Esophagus squamous epithelium (tissue), 5 donors: ENCODE results near the gene AP5S1. TPM values are rescaled to one million over a fixed set of nuclear protein-coding genes. Genes with fewer than 3 reads are reported as not detected.

Experiments used
- DNase-seq: peaks from one replicate; lab custom pipeline; 2025; lab: John Stamatoyannopoulos, UW
- H3K27ac ChIP-seq, 4 donors: fragments of 200-600 bp; sonication (generic); one replicate each; pipeline ENCODE4 v1.5.1; 2016 to 2019; ENCODE audit warnings: mild to moderate bottlenecking in 1 of 4
- H3K27me3 ChIP-seq, 4 donors: fragments of 200-600 bp; sonication (generic); 1 replicate in 3 of 4; 2 replicates in 1 of 4; pipeline versions ENCODE4 v1.5.1 to v1.6.0; 2017 to 2021; ENCODE audit warnings: antibody characterized with exemption in 1 of 4
- H3K36me3 ChIP-seq, 3 donors: fragments of 200-600 bp; sonication (generic); one replicate each; pipeline ENCODE4 v1.5.1; 2016 to 2019
- H3K4me1 ChIP-seq, 3 donors: fragments of 200-600 bp; sonication (generic); one replicate each; pipeline ENCODE4 v1.5.1; 2017 to 2019
- H3K4me3 ChIP-seq, 4 donors: fragments of 200-600 bp; sonication (generic); 1 replicate in 3 of 4; 2 replicates in 1 of 4; pipeline ENCODE4 v1.5.1; 2016 to 2019; ENCODE audit warnings: mild to moderate bottlenecking in 2 of 4, moderate library complexity in 1 of 4
- H3K9me3 ChIP-seq, 3 donors: fragments of 200-600 bp; sonication (generic); one replicate each; pipeline ENCODE4 v1.5.1; 2016 to 2019
- POLR2A ChIP-seq, 4 donors: fragments of 450-650 bp; IDR thresholded peaks; one replicate each; pipeline ENCODE4 v1.6.1; 2017; ENCODE audit warnings: antibody characterized with exemption in 4 of 4, mild to moderate bottlenecking in 4 of 4, moderate library complexity in 3 of 4
- WGBS, 2 donors: methylation state at CpG; one replicate each; pipeline ENCODE4 v1.1.5; 2018; 5-methylcytosine and 5-hydroxymethylcytosine counted together
- intact Hi-C: fragments of 100-400 bp; cut with DNase I; formaldehyde crosslinking; loops from one replicate; pipeline ENCODE4 v1.15.0; 2022
- total RNA-seq, 4 donors: library from RNA; depleted of rRNA; stranded (reverse); fragments of >200 nt; gene quantifications; one replicate each; pipeline ENCODE4 v1.1.0, GENCODE V29; 2016
- TF ChIP-seq, protein P1 (sequence below), 6 experiments: fragments of 450-650 bp in 4 of 6; fragments of 200-600 bp in 2 of 6; sonication (generic) in 2 of 6; IDR thresholded peaks; one replicate each; pipeline ENCODE4 v1.5.1; 2016 to 2019; ENCODE audit warnings: antibody characterized with exemption in 6 of 6, mild to moderate bottlenecking in 4 of 6, moderate library complexity in 4 of 6
- donor health status: DM: yes; HTN: yes; CAD: no.

The AP5S1 gene, protein sequence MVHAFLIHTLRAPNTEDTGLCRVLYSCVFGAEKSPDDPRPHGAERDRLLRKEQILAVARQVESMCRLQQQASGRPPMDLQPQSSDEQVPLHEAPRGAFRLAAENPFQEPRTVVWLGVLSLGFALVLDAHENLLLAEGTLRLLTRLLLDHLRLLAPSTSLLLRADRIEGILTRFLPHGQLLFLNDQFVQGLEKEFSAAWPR
- total RNA-seq = 10 to 100 TPM in 2 of 4 donors, 1 to 10 TPM in 2; 5.8 to 12.8 (median 10.4) TPM

DNA sequence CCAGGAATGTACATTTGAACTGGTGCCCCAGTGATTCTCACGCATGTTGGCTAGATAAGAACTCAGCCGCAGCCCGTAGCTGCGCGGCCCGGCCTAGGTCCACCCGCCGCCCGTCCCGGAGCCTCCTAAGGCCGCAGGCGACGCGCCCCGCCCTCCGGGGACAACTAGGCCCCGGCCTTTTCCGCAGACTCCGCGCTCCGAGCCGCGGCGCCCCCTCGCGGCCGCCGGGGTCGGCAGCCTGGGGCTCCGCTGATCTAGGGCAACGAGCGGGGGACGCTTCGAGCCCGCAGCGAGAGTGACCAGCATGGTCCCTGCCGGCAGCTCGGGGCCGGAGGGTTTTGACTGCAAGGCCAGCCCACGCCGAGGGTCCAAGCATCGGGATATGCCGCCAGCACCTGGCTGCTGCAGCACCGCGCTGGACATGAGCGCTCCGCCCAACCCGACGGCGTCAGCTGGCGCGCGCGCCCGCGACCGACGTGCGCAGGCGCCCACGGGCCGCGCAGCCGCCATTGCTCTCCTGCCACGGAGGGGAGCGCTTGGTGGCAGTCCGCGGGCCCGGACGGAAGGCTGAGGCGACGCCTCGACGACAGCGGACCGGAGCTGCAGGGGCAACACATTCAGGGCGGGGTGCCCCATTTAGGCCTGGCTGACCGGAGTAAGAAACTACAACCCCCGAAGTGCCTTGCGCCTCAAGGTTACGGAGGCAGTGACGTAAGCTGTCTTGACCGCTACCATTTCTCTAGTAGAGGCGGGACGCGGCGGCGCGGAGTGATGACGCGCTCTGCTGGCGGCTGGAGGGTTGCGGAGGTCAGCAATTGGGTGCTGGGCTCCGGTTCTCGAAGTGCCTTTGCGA is at the start of gene AP5S1:
Gene AP5S1, plus strand, starts transcription at position 500 of the 853 bp plus-strand sequence. CDS start 1,571 bp downstream, outside the sequence.
- peak within 1 kb of the TSS; percentile 71 to 74 (median 72) for H3K4me3 ChIP-seq
- peak within 1 kb of the TSS; percentile 91 to 99 (median 98) for H3K27ac ChIP-seq
- H3K9me3 ChIP-seq = no peaks in the 10 kb centered on the region
- peaks cover 21 to 48% (median 25%) of the 10 kb centered on the region in 3 donors for H3K4me1 ChIP-seq
- peaks cover 13 to 35% (median 18%) of the 10 kb centered on the region in 3 donors for H3K36me3 ChIP-seq
- TF ChIP-seq, protein P1, sequence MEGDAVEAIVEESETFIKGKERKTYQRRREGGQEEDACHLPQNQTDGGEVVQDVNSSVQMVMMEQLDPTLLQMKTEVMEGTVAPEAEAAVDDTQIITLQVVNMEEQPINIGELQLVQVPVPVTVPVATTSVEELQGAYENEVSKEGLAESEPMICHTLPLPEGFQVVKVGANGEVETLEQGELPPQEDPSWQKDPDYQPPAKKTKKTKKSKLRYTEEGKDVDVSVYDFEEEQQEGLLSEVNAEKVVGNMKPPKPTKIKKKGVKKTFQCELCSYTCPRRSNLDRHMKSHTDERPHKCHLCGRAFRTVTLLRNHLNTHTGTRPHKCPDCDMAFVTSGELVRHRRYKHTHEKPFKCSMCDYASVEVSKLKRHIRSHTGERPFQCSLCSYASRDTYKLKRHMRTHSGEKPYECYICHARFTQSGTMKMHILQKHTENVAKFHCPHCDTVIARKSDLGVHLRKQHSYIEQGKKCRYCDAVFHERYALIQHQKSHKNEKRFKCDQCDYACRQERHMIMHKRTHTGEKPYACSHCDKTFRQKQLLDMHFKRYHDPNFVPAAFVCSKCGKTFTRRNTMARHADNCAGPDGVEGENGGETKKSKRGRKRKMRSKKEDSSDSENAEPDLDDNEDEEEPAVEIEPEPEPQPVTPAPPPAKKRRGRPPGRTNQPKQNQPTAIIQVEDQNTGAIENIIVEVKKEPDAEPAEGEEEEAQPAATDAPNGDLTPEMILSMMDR (IDR thresholded peaks at IDR 0.05) = peak; percentile 97 to 100 (median 98)
- peak in 2 of 4 donors; percentile 36 to 66 for TF ChIP-seq POLR2A (IDR thresholded peaks at IDR 0.05)
- intact Hi-C loops = loop anchor here (5.0 kb wide), 1 partner anchor 38 kb away; the partner anchor contains the start of gene SPEF1
- no peaks in the 10 kb centered on the region for H3K27me3 ChIP-seq
- WGBS, 2 donors = 0% methylated on average over 16 to 24 of the region's 96 CpGs
- peak; percentile 88 for DNase-seq

GRCh38 chr20:3771552-3772058 is 48.7 kb upstream of the AP5S1 start:
- Histone ChIP-seq H3K4me3 (no peak overlapping the region), H3K9me3 (no peaks in the 10 kb centered on the region), H3K4me1 (peaks cover 17 to 32% (median 20%) of the 10 kb centered on the region in 3 donors), H3K27me3 (no peaks in the 10 kb centered on the region), H3K36me3 (no peaks in the 10 kb centered on the region), H3K27ac (no peak overlapping the region)
- intact Hi-C loops = no loop called here
- 73 to 74% methylated on average over 7 of the region's 7 CpGs for WGBS, 2 donors
- DNase-seq = no peak
- TF ChIP-seq, protein P1 (IDR thresholded peaks at IDR 0.05) = no peak
- TF ChIP-seq POLR2A (IDR thresholded peaks at IDR 0.05) = no peak

DNA sequence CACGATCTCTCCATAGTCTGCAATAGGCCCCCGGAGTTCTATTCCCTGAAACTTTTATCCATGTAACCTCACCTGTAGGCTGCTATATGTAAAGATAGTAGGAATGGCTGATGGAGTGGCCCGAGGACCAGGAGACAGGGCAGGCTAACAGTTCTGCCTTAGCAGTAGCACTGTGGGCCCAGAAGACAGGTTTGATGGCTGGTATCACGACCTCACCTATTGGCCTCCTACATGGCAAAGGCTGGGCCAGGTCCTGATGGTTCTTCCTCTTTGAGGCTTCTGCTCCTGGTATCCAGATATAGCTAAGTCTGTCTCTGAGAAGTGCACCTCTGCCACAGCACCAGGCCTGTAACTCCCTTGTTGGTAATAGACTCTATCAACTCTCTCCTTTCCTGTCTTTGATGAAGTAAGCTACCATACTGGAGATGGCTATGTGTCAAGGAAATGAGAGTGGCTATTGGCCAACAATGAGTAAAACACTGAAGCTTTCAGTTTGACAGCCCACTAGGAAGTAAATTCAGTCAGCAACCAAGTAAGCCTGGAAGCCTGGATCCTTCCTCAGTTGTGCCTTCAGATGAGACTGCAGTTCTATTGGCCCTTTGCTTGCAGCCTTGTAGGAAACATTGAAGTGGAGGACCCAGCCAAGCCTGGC is 44.8 kb upstream of the AP5S1 start:
- Histone ChIP-seq H3K4me1 (peaks cover 10 to 22% (median 13%) of the 10 kb centered on the region in 3 donors), H3K9me3 (no peaks in the 10 kb centered on the region), H3K27ac (no peak overlapping the region), H3K36me3 (no peaks in the 10 kb centered on the region), H3K27me3 (no peaks in the 10 kb centered on the region), H3K4me3 (no peak overlapping the region)
- WGBS, 2 donors = 73 to 82% methylated on average over 3 to 4 of the region's 4 CpGs
- no peak for DNase-seq
- intact Hi-C loops = no loop called here
- no peak for TF ChIP-seq POLR2A (IDR thresholded peaks at IDR 0.05)
- TF ChIP-seq, protein P1 (IDR thresholded peaks at IDR 0.05) = no peak

DNA sequence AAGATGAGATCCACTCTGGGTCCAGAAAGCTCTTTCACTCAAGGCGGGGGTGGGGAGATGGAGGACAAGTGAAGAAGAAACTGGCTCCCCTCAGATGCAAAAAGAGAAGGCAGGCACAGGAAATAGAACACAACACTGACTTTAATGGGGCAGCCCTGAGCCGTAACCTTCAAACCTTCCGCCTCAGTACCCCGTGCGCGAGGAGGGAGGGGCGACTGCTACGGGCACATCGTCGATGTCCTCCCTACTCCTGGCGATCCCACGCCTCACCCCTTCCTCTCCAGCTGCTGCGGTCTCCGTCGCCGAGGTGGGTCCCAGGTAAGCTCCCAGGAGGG is 43.0 kb upstream of the AP5S1 start:
- Histone ChIP-seq H3K9me3 (no peaks in the 10 kb centered on the region), H3K27me3 (no peaks in the 10 kb centered on the region), H3K4me1 (peaks cover 19 to 40% (median 22%) of the 10 kb centered on the region in 3 donors), H3K36me3 (no peaks in the 10 kb centered on the region), H3K4me3 (peak overlapping the region; percentile 33 to 69 (median 50)), H3K27ac (peak overlapping the region in 2 of 4 donors; percentile 0 to 50)
- TF ChIP-seq POLR2A (IDR thresholded peaks at IDR 0.05) = no peak
- TF ChIP-seq, protein P1 (IDR thresholded peaks at IDR 0.05) = no peak
- DNase-seq = no peak
- intact Hi-C loops = no loop called here
- 0% methylated on average over 9 of the region's 16 CpGs; no CpG with 5 or more reads in 1 of the 2 donors for WGBS, 2 donors
